OCI-LY1 (cell line): Measurements from ENCODE around the gene CYB5A.

Experiments
- CTCF ChIP-seq: fragments of 200-600 bp; sonication (generic), shearing (Covaris generic); IDR thresholded peaks from 2 replicates; pipeline ENCODE4 v1.5.1; 2017; ENCODE audit warnings: mild to moderate bottlenecking, antibody characterized with exemption, low read length, moderate library complexity, mixed read lengths
- EZH2 ChIP-seq: fragments of 200-600 bp; sonication (generic), shearing (Covaris generic); IDR thresholded peaks from 2 replicates; pipeline ENCODE4 v1.8.0; 2017; ENCODE audit warnings: borderline replicate concordance, mixed run types, mild to moderate bottlenecking, antibody characterized with exemption, low read length, moderate library complexity, mixed read lengths

GRCh38 chr18:74219056-74219455 lies 72.7 kb downstream of the CYB5A start:
- TF ChIP-seq CTCF (no peak), EZH2 (no peak)
